HepG2 (cell line): ENCODE data around the gene AKAP10. TPM values are rescaled to one million over a fixed set of nuclear protein-coding genes. Genes with fewer than 3 reads are reported as not detected.

Experiments
- AKAP8 ChIP-seq: sonication (generic); formaldehyde crosslinking; IDR thresholded peaks from 2 replicates; pipeline ENCODE4 v1.5.1; 2020; ENCODE audit warnings: mild to moderate bottlenecking, missing genetic modification reagents
- ATF7-NPFF ChIP-seq: sonication (generic); formaldehyde crosslinking; IDR thresholded peaks from 2 replicates; pipeline ENCODE4 v1.8.1; 2023; ENCODE audit warnings: mild to moderate bottlenecking, low read depth, missing genetic modification reagents, moderate library complexity
- CREB1 ChIP-seq, 2 experiments: fragments of 450-650 bp in 1 of 2; IDR thresholded peaks; 2 replicates each; pipeline ENCODE4 v1.6.1; 2016 to 2017; ENCODE audit warnings: control low read depth in 1 of 2, mild to moderate bottlenecking in 1 of 2, missing compliant biosample characterization in 1 of 2, missing genetic modification characterization in 1 of 2
- DNMT3B ChIP-seq: conservative IDR thresholded peaks from 2 replicates; pipeline ENCODE4 v1.6.1; 2016; ENCODE audit warnings: missing biosample characterization, control low read depth
- DR1 ChIP-seq: sonication (generic); formaldehyde crosslinking; IDR thresholded peaks from 2 replicates; pipeline ENCODE4 v1.8.0; 2021; ENCODE audit warnings: mild to moderate bottlenecking, missing genetic modification reagents, inconsistent platforms
- HNRNPK ChIP-seq: fragments of 200-400 bp; formaldehyde crosslinking; IDR thresholded peaks from 2 replicates; pipeline ENCODE4 v1.6.1; 2018; ENCODE audit warnings: low read length, low read depth, moderate library complexity, mild to moderate bottlenecking; ENCODE audit not compliant: poor library complexity, severe bottlenecking
- NFE2 ChIP-seq: sonication (generic); formaldehyde crosslinking; IDR thresholded peaks from 2 replicates; pipeline ENCODE4 v1.4.0; 2020; ENCODE audit warnings: missing genetic modification reagents
- NR3C1 ChIP-seq: sonication (generic); formaldehyde crosslinking; IDR thresholded peaks from 2 replicates; pipeline ENCODE4 v1.4.0; 2020; ENCODE audit warnings: missing genetic modification reagents
- RNF2 ChIP-seq: fragments of 450-650 bp; conservative IDR thresholded peaks from 2 replicates; pipeline ENCODE4 v1.6.1; 2016; ENCODE audit warnings: low read depth
- SP5 ChIP-seq: IDR thresholded peaks from 2 replicates; pipeline ENCODE4 v1.6.1; 2016; ENCODE audit warnings: low read depth, borderline replicate concordance
- SSRP1 ChIP-seq: IDR thresholded peaks from 2 replicates; pipeline ENCODE4 v1.6.1; 2016; ENCODE audit warnings: control low read depth
- XBP1 ChIP-seq: sonication (generic); formaldehyde crosslinking; IDR thresholded peaks from 2 replicates; pipeline ENCODE4 v1.5.0; 2020; ENCODE audit warnings: missing genetic modification reagents
- ZBTB38 ChIP-seq: sonication (generic); formaldehyde crosslinking; IDR thresholded peaks from 2 replicates; pipeline ENCODE4 v1.5.1; 2020; ENCODE audit warnings: mild to moderate bottlenecking, missing genetic modification reagents
- ZNF367 ChIP-seq: sonication (generic); formaldehyde crosslinking; IDR thresholded peaks from 2 replicates; pipeline ENCODE4 v1.4.0; 2020; ENCODE audit warnings: missing genetic modification reagents, borderline replicate concordance
- ZNF660 ChIP-seq: sonication (generic); formaldehyde crosslinking; IDR thresholded peaks from 2 replicates; pipeline ENCODE4 v1.5.1; 2020; ENCODE audit warnings: mild to moderate bottlenecking, low read depth, missing genetic modification reagents, borderline replicate concordance
- ZNF75D ChIP-seq: sonication (generic); formaldehyde crosslinking; IDR thresholded peaks from 2 replicates; pipeline ENCODE4 v1.8.1; 2023; ENCODE audit warnings: missing genetic modification reagents, mild to moderate bottlenecking, borderline replicate concordance
- polyA plus RNA-seq, 8 experiments: library from polyadenylated mRNA; depleted of rRNA in 3 of 8; stranded (reverse) in 7 of 8; unstranded in 1 of 8; fragments of >200 nt; fragmentation: Illumina TruSeq in 4 of 8; extraction: Trizol in 4 of 8; gene quantifications; 2 replicates each; pipeline versions ENCODE4 v1.2.1 to v1.2.3, GENCODE V29; 2011 to 2016; ENCODE audit warnings: low read depth in 4 of 8, missing spikeins in 1 of 8, mixed read lengths in 1 of 8; ENCODE audit not compliant: insufficient read depth in 1 of 8
- total RNA-seq, 5 experiments: library from RNA; depleted of rRNA; stranded (reverse); fragments of >200 nt; fragmentation: Illumina TruSeq; extraction: Trizol; gene quantifications; 2 replicates each; pipeline ENCODE4 v1.2.3, GENCODE V29; 2016; ENCODE audit warnings: low read depth in 1 of 5
- TF ChIP-seq, protein P1 (sequence below): sonication (generic); formaldehyde crosslinking; IDR thresholded peaks from 2 replicates; pipeline ENCODE4 v1.4.0; 2020; ENCODE audit warnings: low read depth, mild to moderate bottlenecking, missing genetic modification reagents
- TF ChIP-seq, protein P2 (sequence below): sonication (generic); formaldehyde crosslinking; conservative IDR thresholded peaks from 2 replicates; pipeline ENCODE4 v1.4.0; 2020; ENCODE audit warnings: missing genetic modification reagents
- TF ChIP-seq, protein P3 (sequence below): sonication (generic); formaldehyde crosslinking; IDR thresholded peaks from 2 replicates; pipeline ENCODE4 v1.5.0; 2020; ENCODE audit warnings: mild to moderate bottlenecking, missing genetic modification reagents, moderate library complexity
- TF ChIP-seq, protein P4 (sequence below): IDR thresholded peaks from 2 replicates; pipeline ENCODE4 v1.6.1; 2018; ENCODE audit warnings: missing genetic modification reagents
- TF ChIP-seq, protein P5 (sequence below): sonication (generic); formaldehyde crosslinking; IDR thresholded peaks from 2 replicates; pipeline ENCODE4 v1.4.0; 2020; ENCODE audit warnings: mild to moderate bottlenecking, missing genetic modification reagents
- TF ChIP-seq, protein P6 (sequence below): sonication (generic); formaldehyde crosslinking; IDR thresholded peaks from 2 replicates; pipeline ENCODE4 v1.5.1; 2020; ENCODE audit warnings: missing genetic modification reagents, mild to moderate bottlenecking, borderline replicate concordance
- TF ChIP-seq, protein P7 (sequence below): IDR thresholded peaks from 2 replicates; pipeline ENCODE4 v1.6.1; 2016; ENCODE audit warnings: missing genetic modification reagents, missing compliant biosample characterization

AKAP10 gene
- total and polyA plus RNA-seq, 2 of the 13 experiments (the other 11 are each of a cell fraction or from before 2014, with no cell fraction given): 17.6 to 21.7 TPM

DNA sequence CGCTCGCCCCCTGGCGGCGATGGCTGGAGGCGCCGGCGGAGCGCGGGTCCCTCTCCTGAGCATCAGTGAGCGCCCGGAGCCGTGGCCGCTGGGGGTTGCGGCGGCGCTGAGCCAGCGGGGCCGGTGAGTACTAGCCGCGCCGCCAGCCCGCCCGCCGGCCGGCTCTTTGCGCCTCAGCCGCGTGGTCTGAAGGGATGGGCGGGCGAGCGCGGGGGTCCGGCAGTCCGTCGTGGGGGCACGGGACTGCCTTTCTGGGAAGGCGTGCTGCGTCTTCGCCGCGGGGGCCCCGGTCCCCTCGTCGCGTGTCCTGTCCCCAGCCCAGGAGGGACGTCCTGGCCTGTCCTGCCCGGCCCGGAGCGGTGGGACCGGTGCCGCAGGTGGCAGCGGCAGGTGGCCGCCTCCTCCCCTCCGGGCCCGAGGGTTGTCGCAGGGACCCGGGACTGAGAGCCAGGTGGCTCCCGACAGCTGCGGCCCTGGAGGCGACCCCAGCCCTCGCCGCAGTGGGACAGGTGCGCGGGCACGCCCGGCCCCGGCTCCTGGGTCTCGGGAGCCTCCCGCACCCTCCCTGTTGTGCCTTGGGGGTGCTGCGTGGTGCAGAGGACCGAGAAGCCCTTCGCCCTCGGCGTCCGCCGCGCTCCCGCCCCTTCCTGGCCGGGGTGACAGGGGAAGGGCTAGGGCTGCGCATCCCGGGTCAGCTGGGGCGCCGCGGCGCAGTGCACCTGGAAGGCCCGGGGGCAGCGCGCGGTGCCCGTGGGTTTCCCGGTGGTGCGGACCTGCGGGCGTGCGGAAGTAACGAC, 31.9 kb upstream of the AKAP10 start, which contains the start of gene SPECC1 (continued):
- no peak for TF ChIP-seq DNMT3B (CRISPR knock-in tag)
- TF ChIP-seq SP5: no peak
- TF ChIP-seq ATF7-NPFF (CRISPR knock-in tag): peak; percentile 46; the same call in 1 of the 2 replicates
- no peak for TF ChIP-seq NR3C1 (CRISPR knock-in tag)
- TF ChIP-seq XBP1 (CRISPR knock-in tag): no peak
- no peak for TF ChIP-seq DR1 (CRISPR knock-in tag)
- TF ChIP-seq, protein P1, sequence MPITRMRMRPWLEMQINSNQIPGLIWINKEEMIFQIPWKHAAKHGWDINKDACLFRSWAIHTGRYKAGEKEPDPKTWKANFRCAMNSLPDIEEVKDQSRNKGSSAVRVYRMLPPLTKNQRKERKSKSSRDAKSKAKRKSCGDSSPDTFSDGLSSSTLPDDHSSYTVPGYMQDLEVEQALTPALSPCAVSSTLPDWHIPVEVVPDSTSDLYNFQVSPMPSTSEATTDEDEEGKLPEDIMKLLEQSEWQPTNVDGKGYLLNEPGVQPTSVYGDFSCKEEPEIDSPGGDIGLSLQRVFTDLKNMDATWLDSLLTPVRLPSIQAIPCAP: no peak
- TF ChIP-seq, protein P2, sequence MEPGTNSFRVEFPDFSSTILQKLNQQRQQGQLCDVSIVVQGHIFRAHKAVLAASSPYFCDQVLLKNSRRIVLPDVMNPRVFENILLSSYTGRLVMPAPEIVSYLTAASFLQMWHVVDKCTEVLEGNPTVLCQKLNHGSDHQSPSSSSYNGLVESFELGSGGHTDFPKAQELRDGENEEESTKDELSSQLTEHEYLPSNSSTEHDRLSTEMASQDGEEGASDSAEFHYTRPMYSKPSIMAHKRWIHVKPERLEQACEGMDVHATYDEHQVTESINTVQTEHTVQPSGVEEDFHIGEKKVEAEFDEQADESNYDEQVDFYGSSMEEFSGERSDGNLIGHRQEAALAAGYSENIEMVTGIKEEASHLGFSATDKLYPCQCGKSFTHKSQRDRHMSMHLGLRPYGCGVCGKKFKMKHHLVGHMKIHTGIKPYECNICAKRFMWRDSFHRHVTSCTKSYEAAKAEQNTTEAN (CRISPR knock-in tag): no peak
- TF ChIP-seq CREB1 (IDR thresholded peaks at IDR 0.05): no peak
- no peak for TF ChIP-seq CREB1 (CRISPR knock-in tag; IDR thresholded peaks at IDR 0.05)
- TF ChIP-seq RNF2: 0 out of 2 replicates have a peak, but pooled peaks have one; percentile 25
- TF ChIP-seq, protein P3, sequence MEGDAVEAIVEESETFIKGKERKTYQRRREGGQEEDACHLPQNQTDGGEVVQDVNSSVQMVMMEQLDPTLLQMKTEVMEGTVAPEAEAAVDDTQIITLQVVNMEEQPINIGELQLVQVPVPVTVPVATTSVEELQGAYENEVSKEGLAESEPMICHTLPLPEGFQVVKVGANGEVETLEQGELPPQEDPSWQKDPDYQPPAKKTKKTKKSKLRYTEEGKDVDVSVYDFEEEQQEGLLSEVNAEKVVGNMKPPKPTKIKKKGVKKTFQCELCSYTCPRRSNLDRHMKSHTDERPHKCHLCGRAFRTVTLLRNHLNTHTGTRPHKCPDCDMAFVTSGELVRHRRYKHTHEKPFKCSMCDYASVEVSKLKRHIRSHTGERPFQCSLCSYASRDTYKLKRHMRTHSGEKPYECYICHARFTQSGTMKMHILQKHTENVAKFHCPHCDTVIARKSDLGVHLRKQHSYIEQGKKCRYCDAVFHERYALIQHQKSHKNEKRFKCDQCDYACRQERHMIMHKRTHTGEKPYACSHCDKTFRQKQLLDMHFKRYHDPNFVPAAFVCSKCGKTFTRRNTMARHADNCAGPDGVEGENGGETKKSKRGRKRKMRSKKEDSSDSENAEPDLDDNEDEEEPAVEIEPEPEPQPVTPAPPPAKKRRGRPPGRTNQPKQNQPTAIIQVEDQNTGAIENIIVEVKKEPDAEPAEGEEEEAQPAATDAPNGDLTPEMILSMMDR (CRISPR knock-in tag): peak; percentile 79
- 0 out of 2 replicates have a peak, but pooled peaks have one; percentile 21 for TF ChIP-seq ZBTB38 (CRISPR knock-in tag)
- TF ChIP-seq NFE2: no peak
- no peak for TF ChIP-seq ZNF367 (CRISPR knock-in tag)
- TF ChIP-seq, protein P4, sequence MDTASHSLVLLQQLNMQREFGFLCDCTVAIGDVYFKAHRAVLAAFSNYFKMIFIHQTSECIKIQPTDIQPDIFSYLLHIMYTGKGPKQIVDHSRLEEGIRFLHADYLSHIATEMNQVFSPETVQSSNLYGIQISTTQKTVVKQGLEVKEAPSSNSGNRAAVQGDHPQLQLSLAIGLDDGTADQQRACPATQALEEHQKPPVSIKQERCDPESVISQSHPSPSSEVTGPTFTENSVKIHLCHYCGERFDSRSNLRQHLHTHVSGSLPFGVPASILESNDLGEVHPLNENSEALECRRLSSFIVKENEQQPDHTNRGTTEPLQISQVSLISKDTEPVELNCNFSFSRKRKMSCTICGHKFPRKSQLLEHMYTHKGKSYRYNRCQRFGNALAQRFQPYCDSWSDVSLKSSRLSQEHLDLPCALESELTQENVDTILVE (CRISPR knock-in tag): no peak
- TF ChIP-seq, protein P5, sequence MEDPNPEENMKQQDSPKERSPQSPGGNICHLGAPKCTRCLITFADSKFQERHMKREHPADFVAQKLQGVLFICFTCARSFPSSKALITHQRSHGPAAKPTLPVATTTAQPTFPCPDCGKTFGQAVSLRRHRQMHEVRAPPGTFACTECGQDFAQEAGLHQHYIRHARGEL (CRISPR knock-in tag): no peak
- TF ChIP-seq, protein P6, sequence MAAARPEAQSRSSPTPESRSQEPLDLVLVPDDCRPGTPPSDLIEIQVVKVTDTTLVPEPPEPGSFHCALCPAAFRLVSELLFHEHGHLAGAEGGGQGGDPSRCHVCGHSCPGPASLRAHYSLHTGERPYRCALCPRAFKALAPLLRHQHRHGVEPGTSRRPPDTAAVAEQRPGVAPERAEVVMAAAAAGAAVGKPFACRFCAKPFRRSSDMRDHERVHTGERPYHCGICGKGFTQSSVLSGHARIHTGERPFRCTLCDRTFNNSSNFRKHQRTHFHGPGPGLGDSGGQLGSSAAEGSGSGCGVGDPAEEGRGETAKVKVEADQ (CRISPR knock-in tag): no peak
- no peak for TF ChIP-seq ZNF75D (CRISPR knock-in tag)
- no peak for TF ChIP-seq AKAP8 (CRISPR knock-in tag)
- TF ChIP-seq, protein P7, sequence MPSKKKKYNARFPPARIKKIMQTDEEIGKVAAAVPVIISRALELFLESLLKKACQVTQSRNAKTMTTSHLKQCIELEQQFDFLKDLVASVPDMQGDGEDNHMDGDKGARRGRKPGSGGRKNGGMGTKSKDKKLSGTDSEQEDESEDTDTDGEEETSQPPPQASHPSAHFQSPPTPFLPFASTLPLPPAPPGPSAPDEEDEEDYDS: no peak
- TF ChIP-seq ZNF660 (CRISPR knock-in tag): no peak
- no peak for TF ChIP-seq SSRP1 (CRISPR knock-in tag)
- TF ChIP-seq HNRNPK: peak; percentile 13
